Fibroblast of pulmonary artery (primary cell): Measurements from ENCODE around the gene YES1.

Experiments
- DNase-seq: peaks from one replicate; pipeline ENCODE4 v3.0.0-alpha.2; 2010; ENCODE audit warnings: low read depth
- H3K4me3 ChIP-seq: replicated peaks from 2 replicates; pipeline ENCODE4 v1.5.1; 2011; ENCODE audit warnings: low read depth, mild to moderate bottlenecking, control low read depth, low read length, moderate library complexity
- CTCF ChIP-seq: IDR thresholded peaks from 2 replicates; pipeline ENCODE4 v1.5.1; 2011; ENCODE audit warnings: mild to moderate bottlenecking, control low read depth, low read length, inconsistent platforms; ENCODE audit errors: missing control alignments

The YES1 gene

GRCh38 chr18:693466-694187 is 118.4 kb downstream of the YES1 start:
- no peak for DNase-seq
- no peak overlapping the region for H3K4me3 ChIP-seq
- TF ChIP-seq CTCF = no peak

GRCh38 chr18:692824-693223 is 119.2 kb downstream of the YES1 start:
- no peak overlapping the region for H3K4me3 ChIP-seq
- DNase-seq = no peak
- TF ChIP-seq CTCF = no peak

GRCh38 chr18:688323-688722 is 123.7 kb downstream of the YES1 start:
- DNase-seq = no peak
- no peak for TF ChIP-seq CTCF
- H3K4me3 ChIP-seq = no peak overlapping the region

- H3K4me3 ChIP-seq = no peak overlapping the region
- no peak for TF ChIP-seq CTCF
- no peak for DNase-seq
Measured at GRCh38 chr18:686339-687111, 125.5 kb downstream of the YES1 start.

- H3K4me3 ChIP-seq = no peak overlapping the region
- DNase-seq = no peak
- no peak for TF ChIP-seq CTCF
Measured at GRCh38 chr18:685438-685837, 126.6 kb downstream of the YES1 start.

- TF ChIP-seq CTCF = no peak
- DNase-seq = no peak
- H3K4me3 ChIP-seq = no peak overlapping the region
Measured at GRCh38 chr18:683531-683930, 128.5 kb downstream of the YES1 start.
